HG03457 (cell line): ENCODE data around the gene CTSE.
A peak's percentile ranks its signal among the peaks of the same experiment; 100 is the strongest.
"Not testable (repeated sequence)": the region's sequence is repeated elsewhere in the genome, so short reads cannot be mapped to it uniquely, and the experiment has no call there.

Experiments used
- ATAC-seq: cut with Tn5 transposase; IDR thresholded peaks from one replicate; pipeline ENCODE4 v1.9.1; 2021; ENCODE audit warnings: moderate number of reproducible peaks; ENCODE audit not compliant: unreplicated experiment

CTSE gene

GRCh38 chr1:206020393-206021007 is 3.2 kb downstream of the CTSE start:
- no peak for ATAC-seq

DNA sequence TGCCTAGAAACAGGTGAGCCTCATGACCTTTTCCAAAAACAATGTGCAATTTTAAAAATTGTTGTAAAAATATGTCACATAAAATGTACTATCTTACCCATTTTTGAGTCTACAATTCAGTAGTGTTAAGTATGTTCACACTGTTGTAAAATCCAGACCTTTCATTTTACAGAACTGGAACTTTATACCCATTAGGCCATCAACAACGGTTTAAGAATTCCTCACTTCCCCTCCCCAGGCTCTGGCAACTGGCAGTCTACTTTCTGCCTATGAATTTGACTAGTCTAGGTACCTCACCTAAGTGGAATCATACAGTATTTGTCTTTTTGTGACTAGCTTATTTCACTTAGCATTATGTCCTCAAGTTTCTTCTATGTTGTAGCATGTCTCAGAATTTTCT is 8.6 kb downstream of the CTSE start:
- ATAC-seq: no peak

GRCh38 chr1:206014601-206015000 is 9.1 kb downstream of the CTSE start:
- no peak for ATAC-seq

- ATAC-seq: no peak
These were observed 10.5 kb downstream of the CTSE start for GRCh38 chr1:206013026-206013795.

DNA sequence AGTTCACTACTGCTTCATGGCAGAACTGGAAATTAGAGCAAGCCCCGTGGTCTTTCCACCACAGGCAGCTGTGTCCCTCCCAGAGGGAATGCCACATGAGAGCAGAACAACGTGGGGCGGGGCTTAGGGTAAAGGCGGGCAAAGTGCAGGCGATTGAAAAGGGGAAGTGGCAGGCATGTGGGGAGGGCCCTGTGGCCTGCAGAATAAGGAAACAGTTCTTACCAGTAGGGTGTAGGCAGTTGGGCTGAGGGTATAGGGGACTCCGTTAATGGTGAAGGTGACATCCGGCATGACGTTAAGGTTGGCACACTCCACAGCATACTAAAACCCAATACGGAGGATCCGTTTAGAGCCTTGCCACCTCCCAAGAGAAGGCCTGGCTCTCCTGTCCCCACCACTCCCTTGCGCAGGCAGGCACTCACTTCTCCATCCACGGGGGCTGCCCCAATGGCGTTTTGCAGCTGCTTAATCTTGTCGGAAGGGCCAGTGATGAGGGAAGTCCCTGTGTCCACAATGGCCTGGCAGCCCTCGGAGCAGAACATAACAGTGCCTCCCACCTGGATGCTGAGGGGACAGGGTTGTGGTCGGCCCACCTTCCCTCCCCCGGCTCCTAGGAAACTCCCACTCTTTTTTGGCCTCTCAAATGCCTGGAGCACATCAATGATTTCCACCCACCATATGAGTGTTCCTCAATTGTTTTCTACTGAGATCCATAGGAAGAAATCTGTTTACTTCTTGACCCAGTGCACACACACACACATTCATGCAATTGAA is 11.4 kb downstream of the CTSE start:
- ATAC-seq: peak; percentile 84

DNA sequence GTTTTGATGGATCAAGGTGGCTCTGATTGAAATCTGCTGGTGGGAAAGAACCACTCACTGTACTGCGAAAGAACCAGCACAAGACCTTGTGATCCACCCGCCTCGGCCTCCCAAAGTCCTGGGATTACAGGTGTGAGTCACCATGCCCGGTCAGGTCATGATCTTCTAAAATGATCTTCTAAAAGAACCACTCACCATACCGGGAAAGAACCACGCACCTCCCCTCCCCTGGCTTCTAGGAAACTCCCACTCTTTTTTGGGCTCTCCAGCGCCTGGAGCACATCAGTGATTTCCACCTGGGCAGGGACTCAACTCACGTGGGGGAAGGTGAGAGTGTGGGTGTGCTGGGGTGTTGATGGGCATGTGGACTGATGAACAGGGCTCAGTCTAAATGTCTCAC is 12.6 kb downstream of the CTSE start:
- no peak for ATAC-seq

DNA sequence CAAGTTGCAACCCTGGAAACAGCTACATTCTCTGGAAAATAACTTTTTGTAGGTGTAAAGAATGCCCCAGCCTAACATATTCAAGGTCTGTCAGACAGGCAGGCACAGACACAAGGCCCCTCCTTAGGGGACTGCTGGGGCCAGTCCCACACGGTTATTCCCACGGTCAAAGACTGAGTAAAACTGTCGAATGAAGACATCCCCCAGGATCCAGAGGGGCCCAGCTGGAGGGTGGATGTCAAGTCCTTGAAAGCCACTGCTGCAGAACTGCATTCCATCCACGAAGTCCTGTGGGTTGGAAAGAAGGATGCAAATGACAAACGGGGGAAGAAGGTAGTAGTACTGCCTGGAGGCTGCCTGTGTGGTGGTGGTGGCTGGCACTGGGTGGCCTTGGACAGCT is 13.6 kb downstream of the CTSE start:
- no peak for ATAC-seq

GRCh38 chr1:206006946-206007345 is 16.7 kb downstream of the CTSE start:
- ATAC-seq: no peak

DNA sequence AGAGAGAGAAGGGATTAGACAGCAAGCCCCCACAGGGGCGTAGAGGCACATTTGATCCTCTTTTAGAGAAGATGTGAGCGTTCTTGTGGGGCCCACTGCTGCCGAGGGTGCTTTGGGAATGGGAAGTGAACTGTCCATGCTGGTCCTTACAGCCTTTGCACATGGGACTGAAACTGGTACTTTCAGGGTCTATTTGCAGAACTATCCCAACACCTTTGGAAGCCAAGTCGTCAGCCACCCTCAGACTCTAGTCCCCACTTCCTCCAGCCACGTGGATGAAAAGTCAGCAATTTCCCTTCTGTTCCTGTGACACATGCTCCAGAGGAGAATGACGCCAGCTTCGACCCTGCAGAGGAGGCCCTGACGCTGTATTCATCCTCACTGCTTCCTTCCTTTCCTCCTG is 17.9 kb downstream of the CTSE start:
- no peak for ATAC-seq

GRCh38 chr1:206005234-206005633 is 18.5 kb downstream of the CTSE start:
- no peak for ATAC-seq

DNA sequence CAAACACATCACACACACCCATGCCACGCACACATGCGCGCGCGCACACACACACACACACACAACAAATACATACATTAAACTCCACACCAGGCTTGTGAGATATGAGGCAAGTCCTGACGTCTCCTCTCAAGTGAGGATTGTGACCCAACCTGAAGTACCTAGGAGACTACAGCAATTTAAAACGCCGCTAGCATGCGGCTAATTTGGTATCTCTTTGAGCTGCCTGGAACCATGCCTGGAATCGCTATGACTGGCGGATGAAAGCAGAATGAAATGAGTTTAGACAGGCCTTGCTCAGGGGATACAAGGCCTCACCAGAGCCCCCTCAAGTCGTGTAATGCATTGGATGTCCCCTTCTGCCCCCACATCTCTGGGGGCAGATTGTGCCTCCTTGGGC is 18.9 kb downstream of the CTSE start:
- ATAC-seq: no peak

DNA sequence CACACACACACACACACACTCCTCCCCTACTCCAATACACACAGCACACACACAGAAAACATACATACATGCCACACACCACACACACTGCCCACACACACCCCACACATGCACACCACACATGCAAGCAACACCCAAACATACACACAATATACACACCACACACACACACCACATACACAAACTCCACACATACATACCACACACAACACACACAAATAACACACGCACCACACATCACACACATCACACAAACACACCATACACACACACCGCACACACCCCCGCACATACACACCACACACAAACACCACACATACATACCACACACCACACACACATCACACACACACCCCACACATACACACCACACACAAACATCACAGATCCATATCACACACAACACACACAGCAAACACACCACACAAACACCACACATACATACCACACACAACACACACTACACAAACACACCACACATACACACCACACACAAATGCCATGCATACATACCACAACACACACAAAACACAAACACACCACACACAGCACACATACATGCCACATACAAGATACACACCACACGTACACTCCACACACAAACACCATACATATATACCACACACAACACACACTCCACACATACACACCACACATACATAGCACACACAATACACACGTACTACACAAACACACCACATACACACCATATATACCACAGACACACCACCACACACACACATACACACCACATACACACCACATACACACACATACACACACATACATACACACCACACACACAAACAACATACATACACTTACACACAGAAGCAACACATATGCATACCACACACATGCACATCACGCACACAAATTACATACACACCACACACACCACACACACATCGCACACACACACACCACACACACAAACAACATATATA is 19.6 kb downstream of the CTSE start:
- no peak for ATAC-seq

- ATAC-seq: no peak
These were observed 20.6 kb downstream of the CTSE start, which contains the start of gene RAB7B for GRCh38 chr1:206002871-206003801. Gene RAB7B (minus strand): TSS chr1:206003395. CDS start chr1:205994135, 9,260 bp downstream.

GRCh38 chr1:206002160-206002559 is 21.5 kb downstream of the CTSE start:
- no peak for ATAC-seq

DNA sequence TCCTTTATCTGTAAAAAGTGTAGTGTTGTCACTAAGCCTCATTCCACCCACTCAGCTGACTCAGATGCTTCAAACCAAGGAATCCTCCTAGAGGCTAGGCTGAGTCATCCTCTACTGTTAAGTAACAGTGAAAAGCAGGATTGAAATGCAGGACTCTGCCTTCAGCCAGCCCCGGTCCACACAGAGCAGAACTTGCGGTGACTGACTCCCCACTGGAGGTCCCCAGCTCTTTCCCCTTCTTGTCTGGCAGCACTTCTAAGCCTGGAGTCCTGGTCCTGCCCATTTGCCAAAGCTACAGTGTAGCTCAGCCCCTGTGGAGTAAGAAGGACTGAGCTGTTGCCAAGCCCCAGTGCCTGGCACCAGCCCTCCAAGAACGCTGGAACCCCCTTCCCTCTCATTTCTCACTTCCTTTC is 22.2 kb downstream of the CTSE start:
- ATAC-seq: no peak

- no peak for ATAC-seq
These were observed 22.9 kb downstream of the CTSE start for GRCh38 chr1:206000641-206001339.

DNA sequence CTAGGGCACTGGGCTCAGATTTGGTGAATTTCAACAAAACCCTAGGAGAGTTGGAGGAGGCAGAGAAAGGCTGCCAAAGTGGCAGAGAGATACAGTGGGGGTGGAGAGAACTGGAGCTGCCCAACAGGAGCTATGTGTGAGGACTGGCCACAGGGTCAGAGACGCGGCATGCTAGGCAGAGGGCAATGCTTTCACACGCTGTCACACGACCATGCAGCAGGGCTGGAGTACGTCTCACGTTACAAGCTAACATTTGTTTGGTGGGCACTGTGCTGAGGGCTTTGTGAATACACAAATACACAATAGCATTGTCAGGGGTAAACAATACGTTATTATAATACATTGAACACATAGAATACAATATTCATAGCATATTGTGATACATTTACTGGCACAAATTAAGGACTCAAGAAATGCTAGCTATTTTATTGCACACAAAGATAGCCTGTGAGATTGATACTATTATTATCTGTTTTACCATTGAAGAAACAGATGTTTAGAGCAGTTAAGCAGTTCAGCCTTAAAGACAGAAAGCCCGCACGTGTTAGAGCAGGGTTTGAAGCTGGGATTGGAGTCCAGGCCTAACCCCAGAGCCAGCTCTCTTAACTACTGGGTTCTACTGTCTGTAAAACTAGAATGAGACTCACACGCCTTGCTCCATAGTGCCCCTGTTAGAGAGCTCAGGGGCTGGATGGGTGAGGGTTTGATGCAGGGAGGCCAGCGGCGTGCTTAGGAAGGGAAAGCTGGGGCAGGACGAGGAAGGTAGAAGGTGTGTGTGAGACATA is 25.0 kb downstream of the CTSE start:
- ATAC-seq: no peak

GRCh38 chr1:205996641-205997040 is 27.1 kb downstream of the CTSE start:
- ATAC-seq: not testable (repeated sequence)
